Duodenal mucosa (tissue), 2 donors: ENCODE results near the gene PLCB2.
A peak's percentile ranks its signal among the peaks of the same experiment; 100 is the strongest.

Experiments used
- H3K27ac ChIP-seq: one replicate; pipeline ENCODE4 v1.7.0; 2013; ENCODE audit warnings: low read depth, low read length
- H3K27me3 ChIP-seq, 2 donors: one replicate each; pipeline ENCODE4 v1.7.0; 2013; ENCODE audit warnings: low read length in 2 of 2, control low read depth in 1 of 2; ENCODE audit not compliant: insufficient read depth in 2 of 2, control insufficient read depth in 1 of 2
- H3K36me3 ChIP-seq, 2 donors: one replicate each; pipeline ENCODE4 v1.7.0; 2013; ENCODE audit warnings: low read length in 2 of 2, control low read depth in 1 of 2; ENCODE audit not compliant: insufficient read depth in 2 of 2, control insufficient read depth in 1 of 2
- H3K4me1 ChIP-seq, 2 donors: one replicate each; pipeline ENCODE4 v1.7.0; 2013; ENCODE audit warnings: low read length in 2 of 2, control low read depth in 1 of 2; ENCODE audit not compliant: insufficient read depth in 2 of 2, control insufficient read depth in 1 of 2
- H3K4me3 ChIP-seq, 2 donors: one replicate each; pipeline ENCODE4 v1.7.0; 2013; ENCODE audit warnings: low read length in 2 of 2, low read depth in 1 of 2
- H3K9ac ChIP-seq, 2 donors: one replicate each; pipeline ENCODE4 v1.7.0; 2013; ENCODE audit warnings: low read length in 2 of 2, low read depth in 1 of 2
- H3K9me3 ChIP-seq, 2 donors: one replicate each; pipeline ENCODE4 v1.7.0; 2013; ENCODE audit warnings: low read length in 2 of 2, control low read depth in 1 of 2; ENCODE audit not compliant: control insufficient read depth in 1 of 2

The PLCB2 gene

DNA sequence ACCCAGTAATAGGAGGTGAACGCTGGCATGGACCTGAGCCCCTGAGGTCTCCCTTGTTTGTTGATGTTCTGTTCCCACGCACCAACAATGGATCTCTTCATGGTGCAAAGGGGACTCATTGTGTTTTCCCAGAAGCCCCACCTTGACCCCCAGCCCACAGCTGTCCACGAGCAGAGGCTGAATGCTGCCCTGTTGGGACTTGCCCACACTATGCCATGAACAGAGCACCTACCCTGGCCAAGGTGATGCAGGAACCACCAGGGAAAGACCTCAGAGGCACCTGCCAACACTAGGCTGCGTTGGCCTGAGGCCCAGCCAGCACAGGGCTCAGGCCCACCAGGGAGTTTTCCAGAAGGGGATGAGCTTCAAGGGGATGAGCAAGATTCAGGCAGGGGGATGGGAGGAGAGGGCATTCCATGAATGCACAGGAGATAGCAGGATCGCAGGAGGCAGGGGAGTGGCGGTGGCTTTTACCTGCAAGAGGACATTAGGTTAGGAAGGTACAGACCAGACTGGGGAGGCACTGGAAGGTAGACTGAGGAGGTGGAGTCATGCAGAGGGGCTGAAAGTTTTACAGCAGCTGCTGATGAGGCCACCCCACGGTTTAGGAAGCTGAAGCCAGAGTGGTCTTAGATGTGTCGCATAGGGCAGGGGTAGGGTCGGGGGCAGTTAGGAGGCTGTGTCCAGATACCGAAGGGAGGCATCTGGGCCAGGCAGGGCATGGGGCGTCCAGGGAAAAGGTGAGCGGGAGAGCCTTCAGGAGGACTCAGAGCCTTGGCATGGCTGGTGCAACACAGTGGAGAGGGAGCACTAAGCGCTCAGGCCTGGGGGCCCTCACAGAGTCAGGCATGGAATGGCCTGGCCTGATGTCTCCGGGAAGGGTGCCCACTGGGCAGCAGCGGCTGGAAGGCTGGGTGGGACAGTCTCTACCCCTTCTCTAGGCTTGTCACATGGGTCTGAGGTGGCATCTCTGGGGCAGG lies 39.1 kb upstream of the PLCB2 start:
- H3K36me3 ChIP-seq: no peaks in the 10 kb centered on the region
- H3K4me3 ChIP-seq: peak overlapping the region in 1 of 2 donors; percentile 53
- peak overlapping the region; percentile 21 to 71 for H3K9ac ChIP-seq
- H3K27me3 ChIP-seq: no peaks in the 10 kb centered on the region
- peak overlapping the region; percentile 92 for H3K27ac ChIP-seq
- H3K9me3 ChIP-seq: no peaks in the 10 kb centered on the region
- H3K4me1 ChIP-seq: peaks cover 56 to 70% of the 10 kb centered on the region in 2 donors

DNA sequence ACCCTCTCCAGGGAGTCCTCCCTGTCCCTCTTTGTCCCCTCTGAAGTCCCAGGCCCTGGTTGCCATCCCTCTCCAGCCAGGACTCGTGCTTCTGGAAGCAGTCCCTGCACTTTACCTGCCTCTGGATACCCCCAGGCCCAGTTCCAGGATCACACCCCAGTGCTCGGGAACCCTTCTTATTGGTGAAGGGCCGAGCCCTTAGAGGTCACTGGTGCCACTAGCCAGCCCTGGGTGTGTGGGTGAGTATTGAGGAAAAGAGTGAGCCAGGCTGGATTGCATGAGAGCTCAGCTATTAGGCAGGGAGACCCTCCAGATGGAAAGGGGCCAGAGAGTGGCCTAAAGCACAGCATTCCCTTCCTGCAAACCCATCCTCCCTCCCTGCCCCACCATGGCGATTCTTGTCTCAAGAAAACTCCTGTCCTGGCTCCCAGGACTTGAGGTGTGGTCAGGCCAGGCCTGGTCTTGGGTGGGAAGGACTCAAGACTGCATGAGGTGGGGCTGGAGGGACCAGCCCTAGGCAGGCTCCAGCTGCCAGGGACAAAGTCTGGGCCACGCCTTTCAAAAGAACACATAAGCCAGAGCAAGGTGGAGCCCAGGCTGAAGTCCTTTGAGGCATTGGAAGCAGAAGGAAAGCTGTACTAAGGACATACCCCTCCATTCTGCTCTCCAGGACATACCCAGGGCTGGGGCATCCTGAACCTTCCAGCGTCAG lies 38.3 kb upstream of the PLCB2 start:
- Histone ChIP-seq H3K4me3 (peak overlapping the region; percentile 28 to 53), H3K27me3 (no peaks in the 10 kb centered on the region), H3K9me3 (no peaks in the 10 kb centered on the region), H3K4me1 (peaks cover 63 to 73% of the 10 kb centered on the region in 2 donors), H3K36me3 (no peaks in the 10 kb centered on the region), H3K9ac (peak overlapping the region; percentile 71 to 74), H3K27ac (peak overlapping the region; percentile 92)

DNA sequence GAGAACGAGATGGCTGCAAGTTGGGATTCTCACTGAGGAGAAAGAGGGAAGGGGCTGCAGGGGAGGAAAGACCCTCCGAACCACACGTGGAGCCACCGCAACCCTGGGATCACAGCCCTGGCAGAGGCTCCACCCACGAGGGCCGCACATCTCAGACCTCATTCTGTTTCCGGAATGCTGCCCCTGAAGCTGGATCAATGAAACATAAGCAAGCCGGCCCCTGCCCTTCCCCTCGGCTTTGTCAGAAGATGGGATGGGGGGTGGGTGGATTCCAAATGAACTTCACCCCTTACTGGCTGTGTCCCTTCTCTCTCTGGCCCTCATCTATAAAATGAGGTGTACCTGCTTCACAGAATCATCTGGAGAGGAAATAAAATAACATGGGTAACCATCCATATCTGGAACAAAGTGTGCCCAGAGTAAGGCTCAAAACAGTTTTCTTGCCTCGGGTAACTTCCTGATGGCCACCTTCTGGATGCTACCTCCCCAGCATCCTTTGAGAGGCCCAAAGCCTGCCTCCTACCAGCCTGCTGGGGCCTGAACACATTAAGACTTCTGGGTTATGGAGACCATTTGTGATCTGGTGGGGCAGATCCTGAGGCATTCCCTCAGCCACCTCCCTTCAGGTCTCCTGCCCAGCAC lies 37.6 kb upstream of the PLCB2 start:
- H3K9me3 ChIP-seq: no peaks in the 10 kb centered on the region
- peak overlapping the region; percentile 87 for H3K27ac ChIP-seq
- H3K9ac ChIP-seq: peak overlapping the region; percentile 71 to 74
- H3K36me3 ChIP-seq: no peaks in the 10 kb centered on the region
- H3K4me1 ChIP-seq: peaks cover 66 to 78% of the 10 kb centered on the region in 2 donors
- H3K4me3 ChIP-seq: peak overlapping the region; percentile 36 to 42
- H3K27me3 ChIP-seq: no peaks in the 10 kb centered on the region

DNA sequence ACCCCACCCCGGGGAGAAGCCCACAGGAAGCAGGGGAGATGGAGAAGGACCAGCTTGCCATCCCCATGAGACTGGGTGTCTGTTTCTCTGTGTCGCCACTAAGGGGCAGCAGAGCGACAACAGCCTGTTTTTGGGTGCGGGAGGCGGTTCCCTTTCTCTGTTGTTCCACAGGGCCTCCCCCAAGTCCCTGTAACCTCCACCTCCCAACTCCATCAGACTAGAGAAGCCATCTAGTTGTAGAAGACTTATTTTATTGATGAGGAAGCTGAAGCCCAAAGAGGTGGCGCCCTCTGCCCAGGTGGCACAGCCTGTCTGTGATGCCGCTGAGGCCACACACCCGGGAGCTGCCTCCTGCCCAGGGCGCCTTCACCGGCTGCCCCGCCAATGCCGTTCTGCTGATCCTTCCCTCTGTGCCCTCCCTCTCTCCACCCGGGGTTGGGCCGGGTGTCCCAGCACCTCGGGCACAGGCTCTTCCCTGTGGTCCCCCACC lies 36.9 kb upstream of the PLCB2 start:
- Histone ChIP-seq H3K4me3 (peak overlapping the region; percentile 36 to 42), H3K27me3 (no peaks in the 10 kb centered on the region), H3K9ac (peak overlapping the region; percentile 71 to 74), H3K4me1 (peaks cover 66 to 77% of the 10 kb centered on the region in 2 donors), H3K27ac (peak overlapping the region; percentile 37), H3K9me3 (no peaks in the 10 kb centered on the region), H3K36me3 (no peaks in the 10 kb centered on the region)

DNA sequence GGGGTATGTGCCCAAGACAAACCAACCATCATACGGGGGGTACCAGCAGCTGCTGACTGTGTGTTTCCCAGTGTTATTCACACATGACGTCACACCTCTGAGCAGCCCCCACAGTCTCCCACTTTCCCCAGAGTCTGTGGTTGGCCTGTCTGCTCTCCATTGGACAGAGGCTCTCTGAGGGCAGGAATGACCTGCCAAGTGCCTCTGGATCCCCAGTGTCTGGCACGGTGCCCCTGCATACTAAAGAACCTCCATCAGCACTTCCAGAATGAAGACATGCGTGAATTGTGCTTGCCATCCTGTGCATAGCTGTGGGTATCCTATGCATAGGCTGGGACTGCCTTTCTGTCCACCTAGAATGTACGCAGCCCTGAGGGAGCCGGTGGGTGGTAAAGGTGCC lies 36.5 kb upstream of the PLCB2 start:
- H3K4me1 ChIP-seq: peaks cover 67 to 77% of the 10 kb centered on the region in 2 donors
- no peaks in the 10 kb centered on the region for H3K27me3 ChIP-seq
- H3K27ac ChIP-seq: no peak overlapping the region
- no peaks in the 10 kb centered on the region for H3K9me3 ChIP-seq
- no peak overlapping the region for H3K4me3 ChIP-seq
- peak overlapping the region in 1 of 2 donors; percentile 74 for H3K9ac ChIP-seq
- H3K36me3 ChIP-seq: no peaks in the 10 kb centered on the region

DNA sequence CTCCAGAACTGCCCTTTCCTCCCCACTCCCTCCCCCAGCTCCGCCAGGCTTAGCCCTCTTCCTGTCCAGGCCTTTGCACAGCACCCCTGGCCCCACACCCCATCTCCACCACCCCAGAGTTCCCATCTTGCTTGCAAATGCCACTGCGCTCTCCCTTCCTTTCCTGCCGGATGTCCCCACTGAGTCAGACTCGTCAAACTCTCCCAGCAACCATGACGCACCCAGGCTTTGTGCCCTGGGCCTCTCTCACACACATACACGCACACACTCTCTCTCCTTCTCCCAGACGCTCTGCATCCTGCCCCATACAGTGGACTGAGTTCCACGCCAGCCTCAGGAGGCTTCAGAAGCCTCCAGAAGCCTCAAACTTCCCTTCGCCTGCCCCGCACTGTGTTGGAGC lies 35.8 kb upstream of the PLCB2 start:
- Histone ChIP-seq H3K9ac (peak overlapping the region in 1 of 2 donors; percentile 32), H3K36me3 (no peaks in the 10 kb centered on the region), H3K4me1 (peaks cover 66 to 77% of the 10 kb centered on the region in 2 donors), H3K27ac (no peak overlapping the region), H3K4me3 (no peak overlapping the region), H3K27me3 (no peaks in the 10 kb centered on the region), H3K9me3 (no peaks in the 10 kb centered on the region)

DNA sequence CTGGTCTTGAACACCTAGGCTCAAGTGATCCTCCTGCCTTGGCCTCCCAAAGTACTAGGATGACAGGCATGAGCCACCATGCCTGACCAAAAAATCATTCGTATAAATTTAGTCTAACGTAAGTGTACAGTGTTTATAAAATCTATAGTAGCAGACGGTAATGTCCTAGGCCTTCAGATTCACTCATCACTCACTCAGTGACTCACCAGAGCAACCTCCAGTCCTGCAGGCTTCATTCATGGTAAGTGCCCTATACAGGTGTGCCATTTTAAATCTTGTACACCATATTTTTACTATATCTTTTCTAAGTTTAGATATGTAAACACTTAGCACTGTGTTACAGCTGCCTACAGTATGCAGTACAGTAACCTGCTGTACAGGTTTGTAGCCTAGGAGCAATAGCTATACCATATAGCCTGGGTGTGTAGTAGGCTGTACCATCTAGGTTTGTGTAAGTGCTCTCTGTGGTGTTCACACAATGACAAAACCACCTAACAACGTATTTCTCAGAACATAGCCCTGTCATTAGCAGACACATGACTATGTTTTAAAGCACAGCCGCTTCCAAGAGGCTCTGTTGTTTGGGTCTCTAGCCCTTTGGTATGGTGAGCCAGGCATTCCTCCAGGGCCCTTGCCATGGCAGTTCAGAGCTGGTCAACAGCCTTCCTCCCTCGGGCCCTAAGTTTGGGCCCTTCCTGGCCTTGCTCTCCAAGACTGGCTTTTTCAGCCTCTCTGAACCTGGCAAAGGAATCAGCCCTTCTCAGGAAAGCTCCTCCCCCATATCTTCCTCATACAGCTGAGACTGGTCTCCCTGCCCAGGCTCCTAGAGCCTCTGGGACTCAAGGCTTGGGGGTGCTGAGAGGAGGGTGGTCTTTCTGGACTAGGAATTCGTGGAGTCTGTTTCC lies 34.9 kb upstream of the PLCB2 start:
- Histone ChIP-seq H3K9me3 (no peaks in the 10 kb centered on the region), H3K36me3 (no peaks in the 10 kb centered on the region), H3K9ac (no peak overlapping the region), H3K27me3 (no peaks in the 10 kb centered on the region), H3K4me1 (peaks cover 69 to 78% of the 10 kb centered on the region in 2 donors), H3K4me3 (no peak overlapping the region), H3K27ac (no peak overlapping the region)

DNA sequence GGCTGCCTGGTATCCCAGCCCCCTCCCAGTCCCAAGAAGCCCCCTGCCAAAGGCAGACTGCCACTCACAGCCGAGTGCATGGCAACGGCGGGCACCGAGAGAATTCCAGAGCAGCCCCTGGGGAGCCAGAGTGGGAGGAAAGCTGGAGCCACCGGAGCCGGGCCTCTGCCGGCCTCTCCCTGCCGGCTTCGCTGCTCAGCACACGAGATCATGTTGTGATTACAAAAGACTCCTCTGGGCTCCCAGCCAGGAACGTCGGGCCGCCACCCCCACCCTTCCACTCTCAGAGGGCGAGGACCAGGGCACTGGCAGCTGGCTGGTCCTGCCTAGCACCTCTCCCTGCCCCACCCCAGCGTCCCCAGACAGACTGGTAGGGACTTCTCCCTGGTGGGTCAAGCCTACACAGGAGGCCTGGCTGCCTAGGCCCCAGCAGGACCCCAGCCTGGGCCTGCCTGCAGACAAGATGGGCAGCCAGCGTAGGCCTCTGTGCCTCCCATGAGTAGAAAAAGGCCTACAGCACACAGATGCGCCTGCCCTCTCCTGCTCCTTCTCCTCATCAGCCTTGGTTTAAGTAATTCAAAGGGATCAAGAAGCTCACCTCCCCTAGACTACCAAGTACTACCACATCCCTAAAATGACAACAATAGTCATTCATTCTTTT lies 33.1 kb upstream of the PLCB2 start, which contains the start of gene CCDC9B:
CCDC9B (minus strand) TSS at position 200 of the 661 bp plus-strand sequence; CDS start at position 80, 120 bp downstream.
- Histone ChIP-seq H3K9ac (peak within 1 kb of the TSS; percentile 58 to 79), H3K4me1 (peaks cover 59 to 65% of the 10 kb centered on the region in 2 donors), H3K27ac (peak within 1 kb of the TSS; percentile 80), H3K27me3 (no peaks in the 10 kb centered on the region), H3K4me3 (peak within 1 kb of the TSS; percentile 52 to 60), H3K36me3 (no peaks in the 10 kb centered on the region), H3K9me3 (no peaks in the 10 kb centered on the region)
